ENCODE data around the gene STPG2. TPM values are rescaled to one million over a fixed set of nuclear protein-coding genes. Genes with fewer than 3 reads are reported as not detected.

STPG2 gene
- total RNA-seq, 3 donors from 2014 or later (not counting 1 experiment from before 2014, with no cell fraction given), result 0.23 TPM; not detected in 2

DNA sequence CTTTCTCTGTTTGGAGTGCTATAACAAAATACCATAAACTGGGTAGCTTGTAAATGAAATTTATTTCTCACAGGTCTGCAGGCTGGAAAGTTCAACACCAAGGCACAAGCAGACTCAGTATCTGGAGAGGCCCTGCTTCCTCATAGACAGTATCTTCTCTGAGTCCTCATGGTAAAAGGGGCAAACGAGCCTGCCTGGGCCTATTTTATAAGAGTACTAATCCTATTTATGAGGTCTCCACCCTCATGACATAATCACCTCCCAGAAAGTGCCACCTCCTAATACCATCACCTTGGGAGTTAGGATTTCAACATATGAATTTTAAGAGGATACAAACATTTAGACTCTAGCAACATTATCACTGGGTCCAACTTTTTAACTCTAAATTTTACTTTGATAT, 200.3 kb downstream of the STPG2 start:
- Mint-ChIP-seq H3K4me1 (no peaks in the 10 kb centered on the region), H3K27ac (no peak overlapping the region), H3K9me3 (peaks cover 10 to 24% of the 10 kb centered on the region in 2 donors), H3K4me3 (no peak overlapping the region), H3K36me3 (peaks cover 12% of the 10 kb centered on the region), H3K27me3 (ENCODE audit: low read depth in 2 of 2) (no peaks in the 10 kb centered on the region)
- WGBS (ENCODE audit: insufficient coverage), result 67% methylated on average over 1 of the region's 1 CpG
- no peak for ATAC-seq
- intact Hi-C loops (cut with micrococcal nuclease), result no loop called here
- TF ChIP-seq, protein P1, sequence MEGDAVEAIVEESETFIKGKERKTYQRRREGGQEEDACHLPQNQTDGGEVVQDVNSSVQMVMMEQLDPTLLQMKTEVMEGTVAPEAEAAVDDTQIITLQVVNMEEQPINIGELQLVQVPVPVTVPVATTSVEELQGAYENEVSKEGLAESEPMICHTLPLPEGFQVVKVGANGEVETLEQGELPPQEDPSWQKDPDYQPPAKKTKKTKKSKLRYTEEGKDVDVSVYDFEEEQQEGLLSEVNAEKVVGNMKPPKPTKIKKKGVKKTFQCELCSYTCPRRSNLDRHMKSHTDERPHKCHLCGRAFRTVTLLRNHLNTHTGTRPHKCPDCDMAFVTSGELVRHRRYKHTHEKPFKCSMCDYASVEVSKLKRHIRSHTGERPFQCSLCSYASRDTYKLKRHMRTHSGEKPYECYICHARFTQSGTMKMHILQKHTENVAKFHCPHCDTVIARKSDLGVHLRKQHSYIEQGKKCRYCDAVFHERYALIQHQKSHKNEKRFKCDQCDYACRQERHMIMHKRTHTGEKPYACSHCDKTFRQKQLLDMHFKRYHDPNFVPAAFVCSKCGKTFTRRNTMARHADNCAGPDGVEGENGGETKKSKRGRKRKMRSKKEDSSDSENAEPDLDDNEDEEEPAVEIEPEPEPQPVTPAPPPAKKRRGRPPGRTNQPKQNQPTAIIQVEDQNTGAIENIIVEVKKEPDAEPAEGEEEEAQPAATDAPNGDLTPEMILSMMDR (IDR thresholded peaks at IDR 0.05), result no peak
- H3K4me1 ChIP-seq (ENCODE audit: control insufficient read depth, insufficient read depth, low read length), result no peaks in the 10 kb centered on the region
- peaks cover 9% of the 10 kb centered on the region for H3K9me3 ChIP-seq (ENCODE audit: control insufficient read depth, insufficient read depth, low read length)
- no peak for DNase-seq
- no peaks in the 10 kb centered on the region for H3K36me3 ChIP-seq (ENCODE audit: control insufficient read depth, insufficient read depth, low read length)
- H3K4me3 ChIP-seq (ENCODE audit: low read length), result no peak overlapping the region
- no peaks in the 10 kb centered on the region for H3K27me3 ChIP-seq (ENCODE audit: control insufficient read depth, insufficient read depth, low read length)
- H3K27ac ChIP-seq (ENCODE audit: low read length), result no peak overlapping the region

DNA sequence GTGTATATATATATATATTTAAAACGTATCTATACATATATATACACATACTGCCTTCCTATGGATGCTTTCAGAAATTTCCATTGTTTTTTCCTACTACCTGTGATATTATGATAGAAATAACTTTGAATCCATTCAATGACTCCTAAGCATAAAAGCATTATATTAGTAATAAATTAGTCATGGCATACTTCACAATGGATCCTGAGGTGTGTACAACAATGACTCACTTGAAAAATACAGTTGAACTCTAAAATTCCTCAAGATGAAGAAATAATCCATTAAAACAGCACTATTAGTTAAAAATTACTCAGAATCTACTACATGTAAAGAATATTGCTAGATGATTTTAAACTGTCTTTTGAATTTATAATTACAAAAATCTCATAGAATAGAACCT, 201.1 kb downstream of the STPG2 start:
- H3K9me3 Mint-ChIP-seq, result peaks cover 14 to 27% of the 10 kb centered on the region in 2 donors
- Histone ChIP-seq H3K4me3 (ENCODE audit: low read length) (no peak overlapping the region), H3K27me3 (ENCODE audit: control insufficient read depth, insufficient read depth, low read length) (no peaks in the 10 kb centered on the region), H3K36me3 (ENCODE audit: control insufficient read depth, insufficient read depth, low read length) (no peaks in the 10 kb centered on the region), H3K27ac (ENCODE audit: low read length) (no peak overlapping the region), H3K4me1 (ENCODE audit: control insufficient read depth, insufficient read depth, low read length) (no peaks in the 10 kb centered on the region), H3K9me3 (ENCODE audit: control insufficient read depth, insufficient read depth, low read length) (peaks cover 14% of the 10 kb centered on the region)
- ATAC-seq (no peak), DNase-seq (no peak)
- H3K27ac Mint-ChIP-seq, result no peak overlapping the region
- no peaks in the 10 kb centered on the region for H3K4me1 Mint-ChIP-seq
- TF ChIP-seq, protein P1 (IDR thresholded peaks at IDR 0.05), result no peak
- WGBS (ENCODE audit: insufficient coverage), result no CpG with 5 or more reads among the region's 1 CpG
- H3K4me3 Mint-ChIP-seq, result no peak overlapping the region
- intact Hi-C loops (cut with micrococcal nuclease), result no loop called here
- peaks cover 12% of the 10 kb centered on the region for H3K36me3 Mint-ChIP-seq
- no peaks in the 10 kb centered on the region for H3K27me3 Mint-ChIP-seq (ENCODE audit: low read depth in 2 of 2)

DNA sequence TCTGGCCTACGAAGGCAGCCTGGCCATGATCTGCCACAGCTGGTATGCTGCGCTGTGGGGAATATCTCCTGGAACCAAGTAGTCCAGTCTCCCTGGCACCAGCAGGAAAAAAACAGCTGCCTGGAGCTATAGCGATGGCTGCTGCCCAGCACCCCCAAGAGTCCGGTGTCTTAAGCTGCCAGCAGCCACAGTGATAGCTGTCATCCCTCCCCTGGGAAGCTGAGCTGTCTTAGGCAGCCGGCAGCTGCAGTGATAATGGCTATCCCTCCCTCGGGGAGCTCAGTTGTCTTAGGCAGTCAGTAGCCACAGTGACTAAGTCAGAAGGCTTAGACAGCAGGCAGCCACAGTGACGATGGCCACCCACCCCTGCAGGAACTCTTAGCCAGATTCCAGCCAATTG, 205.1 kb downstream of the STPG2 start:
- intact Hi-C loops (cut with micrococcal nuclease), result no loop called here
- Mint-ChIP-seq H3K27me3 (ENCODE audit: low read depth in 2 of 2) (no peaks in the 10 kb centered on the region), H3K36me3 (peaks cover 12% of the 10 kb centered on the region), H3K4me1 (no peaks in the 10 kb centered on the region), H3K27ac (no peak overlapping the region), H3K9me3 (peaks cover 24 to 36% of the 10 kb centered on the region in 2 donors), H3K4me3 (no peak overlapping the region)
- no peak overlapping the region for H3K4me3 ChIP-seq (ENCODE audit: low read length)
- TF ChIP-seq, protein P1 (IDR thresholded peaks at IDR 0.05), result no peak
- no peaks in the 10 kb centered on the region for H3K4me1 ChIP-seq (ENCODE audit: control insufficient read depth, insufficient read depth, low read length)
- WGBS (ENCODE audit: insufficient coverage), result 91% methylated on average over 7 of the region's 7 CpGs
- ATAC-seq, result no peak
- no peaks in the 10 kb centered on the region for H3K27me3 ChIP-seq (ENCODE audit: control insufficient read depth, insufficient read depth, low read length)
- no peaks in the 10 kb centered on the region for H3K36me3 ChIP-seq (ENCODE audit: control insufficient read depth, insufficient read depth, low read length)
- H3K9me3 ChIP-seq (ENCODE audit: control insufficient read depth, insufficient read depth, low read length), result peaks cover 14% of the 10 kb centered on the region
- no peak overlapping the region for H3K27ac ChIP-seq (ENCODE audit: low read length)
- DNase-seq, result no peak

DNA sequence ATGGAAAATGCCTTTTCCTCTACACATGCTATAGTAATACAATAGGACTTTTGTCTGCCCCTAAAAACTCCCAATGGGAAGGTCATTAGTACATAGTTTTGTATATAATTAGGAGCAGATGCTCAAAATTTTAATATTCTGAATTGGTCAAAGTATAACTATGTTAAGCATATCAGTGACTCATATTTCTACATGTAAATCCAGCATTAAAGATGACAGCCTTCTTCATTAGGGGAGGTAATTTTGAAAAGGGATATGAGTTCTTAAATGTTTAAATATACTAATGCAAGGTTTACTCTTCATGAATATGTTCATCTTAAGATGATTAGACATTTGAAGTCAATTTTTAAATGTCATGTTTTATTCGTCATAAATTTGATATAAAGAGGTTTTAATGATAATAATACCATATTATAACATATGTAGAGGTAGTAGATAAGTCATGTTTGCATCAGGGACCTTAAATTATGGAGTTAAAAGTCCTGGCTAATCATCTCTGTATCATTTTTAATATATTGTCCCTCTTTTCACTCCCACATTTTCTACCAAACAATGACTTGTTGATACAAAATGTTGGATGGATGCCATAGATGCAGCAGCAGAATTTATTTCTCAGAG, 218.8 kb downstream of the STPG2 start:
- no peak for ATAC-seq
- Mint-ChIP-seq H3K4me1 (no peaks in the 10 kb centered on the region), H3K4me3 (no peak overlapping the region), H3K9me3 (peaks cover 9 to 10% of the 10 kb centered on the region in 2 donors), H3K27ac (no peak overlapping the region), H3K27me3 (ENCODE audit: low read depth in 2 of 2) (no peaks in the 10 kb centered on the region), H3K36me3 (no peaks in the 10 kb centered on the region)
- no CpG with 5 or more reads among the region's 1 CpG for WGBS (ENCODE audit: insufficient coverage)
- Histone ChIP-seq H3K27me3 (ENCODE audit: control insufficient read depth, insufficient read depth, low read length) (no peaks in the 10 kb centered on the region), H3K9me3 (ENCODE audit: control insufficient read depth, insufficient read depth, low read length) (no peaks in the 10 kb centered on the region), H3K36me3 (ENCODE audit: control insufficient read depth, insufficient read depth, low read length) (no peaks in the 10 kb centered on the region), H3K4me1 (ENCODE audit: control insufficient read depth, insufficient read depth, low read length) (no peaks in the 10 kb centered on the region), H3K4me3 (ENCODE audit: low read length) (no peak overlapping the region), H3K27ac (ENCODE audit: low read length) (no peak overlapping the region)
- TF ChIP-seq, protein P1 (IDR thresholded peaks at IDR 0.05), result no peak
- DNase-seq, result no peak
- intact Hi-C loops (cut with micrococcal nuclease), result no loop called here
